Measurements from ENCODE around the gene SYNJ1. TPM values are rescaled to one million over a fixed set of nuclear protein-coding genes. Genes with fewer than 3 reads are reported as not detected.

SYNJ1 gene
- total RNA-seq, 1 experiment from 2014 or later, result 4.2 TPM

DNA sequence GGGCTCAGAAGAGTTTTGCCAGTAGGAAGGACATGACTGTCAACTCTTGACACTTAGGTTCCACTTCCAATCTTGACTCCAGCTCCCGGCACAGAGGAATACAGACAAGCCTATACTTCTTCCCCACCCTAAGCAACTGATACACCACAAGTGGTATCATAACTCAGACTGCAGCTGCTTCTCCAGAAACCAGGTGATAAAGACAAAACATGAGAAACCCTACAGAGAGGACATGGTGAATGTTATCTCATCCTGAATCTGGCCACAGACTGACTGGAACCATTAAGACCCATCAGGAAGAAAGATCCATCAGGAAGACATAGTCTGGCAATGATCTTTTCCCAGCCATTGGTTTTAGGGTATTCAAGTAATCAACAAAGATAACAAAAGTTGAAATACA, 30.0 kb upstream of the SYNJ1 start:
- CTCF ChIA-PET, result no interaction called here

DNA sequence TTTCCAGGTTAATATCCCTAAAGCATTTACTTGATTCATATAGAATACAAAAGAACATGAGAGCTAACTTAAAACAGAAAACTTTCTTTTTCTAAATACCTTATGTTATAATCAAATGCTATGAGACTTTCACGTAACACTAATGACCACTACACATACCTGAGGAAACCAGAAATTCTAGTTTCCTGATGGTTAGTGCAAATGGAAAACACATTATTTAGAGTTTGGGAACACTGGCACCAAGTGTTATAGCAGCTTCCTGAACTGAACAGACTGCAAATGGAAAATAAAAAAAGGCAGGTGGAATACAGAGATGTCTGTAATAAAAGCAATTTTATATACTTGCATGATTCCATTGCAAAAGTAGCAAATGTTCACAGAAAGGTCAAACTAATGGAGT, 28.3 kb upstream of the SYNJ1 start:
- Mint-ChIP-seq H3K27ac (no peak overlapping the region), H3K4me3 (no peak overlapping the region), H3K9me3 (no peaks in the 10 kb centered on the region), H3K27me3 (ENCODE audit: low read depth) (no peaks in the 10 kb centered on the region), H3K36me3 (peaks cover 76% of the 10 kb centered on the region), H3K4me1 (peaks cover 13% of the 10 kb centered on the region)
- DNase-seq (ENCODE audit: low spot score) (no peak), ATAC-seq (no peak)
- TF ChIP-seq ZMAT4 (CRISPR knock-in tag; IDR thresholded peaks at IDR 0.05), result no peak
- TF ChIP-seq CTCF (IDR thresholded peaks at IDR 0.05), result no peak
- no peak for TF ChIP-seq NFYB (CRISPR knock-in tag; conservative IDR thresholded peaks at IDR 0.05; ENCODE audit: low read depth)
- no peak for TF ChIP-seq GABPB1 (CRISPR knock-in tag; IDR thresholded peaks at IDR 0.05)
- no peak for TF ChIP-seq ERG (CRISPR knock-in tag; IDR thresholded peaks at IDR 0.05)
- no peak for TF ChIP-seq E2F5 (CRISPR knock-in tag; IDR thresholded peaks at IDR 0.05)
- no peak for TF ChIP-seq TCF7 (CRISPR knock-in tag; IDR thresholded peaks at IDR 0.05; ENCODE audit: low read depth)
- TF ChIP-seq, protein P1, sequence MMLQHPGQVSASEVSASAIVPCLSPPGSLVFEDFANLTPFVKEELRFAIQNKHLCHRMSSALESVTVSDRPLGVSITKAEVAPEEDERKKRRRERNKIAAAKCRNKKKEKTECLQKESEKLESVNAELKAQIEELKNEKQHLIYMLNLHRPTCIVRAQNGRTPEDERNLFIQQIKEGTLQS (CRISPR knock-in tag; conservative IDR thresholded peaks at IDR 0.05), result no peak
- TF ChIP-seq, protein P2, sequence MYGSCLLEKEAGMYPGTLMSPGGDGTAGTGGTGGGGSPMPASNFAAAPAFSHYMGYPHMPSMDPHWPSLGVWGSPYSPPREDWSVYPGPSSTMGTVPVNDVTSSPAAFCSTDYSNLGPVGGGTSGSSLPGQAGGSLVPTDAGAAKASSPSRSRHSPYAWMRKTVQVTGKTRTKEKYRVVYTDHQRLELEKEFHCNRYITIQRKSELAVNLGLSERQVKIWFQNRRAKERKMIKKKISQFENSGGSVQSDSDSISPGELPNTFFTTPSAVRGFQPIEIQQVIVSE (CRISPR knock-in tag; IDR thresholded peaks at IDR 0.05; ENCODE audit: borderline replicate concordance), result no peak
- POLR2A ChIA-PET, result no interaction called here
- CTCF ChIA-PET, result no interaction called here

More for the DNA sequence above, 30.0 kb upstream of the SYNJ1 start:
- no peak overlapping the region for H3K4me3 Mint-ChIP-seq
- no peak for TF ChIP-seq NR3C1 (CRISPR knock-in tag; conservative IDR thresholded peaks at IDR 0.05; ENCODE audit: low read depth)
- no peak overlapping the region for H3K27ac Mint-ChIP-seq
- no peaks in the 10 kb centered on the region for H3K27me3 Mint-ChIP-seq (ENCODE audit: low read depth)
- DNase-seq (ENCODE audit: low spot score), result no peak
- no peaks in the 10 kb centered on the region for H3K9me3 Mint-ChIP-seq
- peaks cover 13% of the 10 kb centered on the region for H3K4me1 Mint-ChIP-seq
- POLR2A ChIA-PET, result no interaction called here
- peaks cover 76% of the 10 kb centered on the region for H3K36me3 Mint-ChIP-seq
- no peak for ATAC-seq

DNA sequence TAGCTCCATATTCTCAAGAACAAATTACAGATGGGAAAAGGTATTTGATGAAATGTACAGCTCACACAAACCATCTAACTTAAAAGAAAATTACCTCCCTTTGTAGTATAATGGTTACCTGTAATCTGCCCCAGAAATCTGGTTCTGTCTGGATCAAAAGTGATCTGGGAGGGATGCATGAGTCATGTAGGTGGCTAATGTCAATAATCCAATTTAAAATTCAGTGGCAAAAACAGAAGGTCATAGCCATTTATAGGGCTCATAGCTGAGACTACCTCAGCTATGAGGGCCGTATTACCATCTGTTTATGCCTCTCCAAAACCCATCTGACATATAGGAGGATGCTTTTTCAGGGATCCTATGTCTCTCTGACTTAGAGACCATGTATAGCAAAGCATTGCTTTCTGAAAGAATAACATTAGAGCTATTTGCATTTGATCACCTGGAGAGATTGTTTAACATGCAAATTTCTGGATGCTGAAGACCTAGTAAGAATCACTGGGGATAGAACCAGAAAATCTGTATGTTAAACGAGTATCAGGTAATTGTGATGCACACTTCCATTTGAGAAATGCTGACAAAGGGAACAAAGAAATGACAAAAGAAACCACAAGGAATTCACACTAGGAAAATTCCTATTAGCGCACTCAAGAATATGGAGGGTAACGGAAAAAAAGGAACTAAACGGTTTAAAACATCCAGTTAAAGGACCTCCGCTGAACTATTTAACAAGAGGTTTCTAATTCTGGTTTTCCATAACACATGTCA, 26.2 kb upstream of the SYNJ1 start:
- ATAC-seq, result no peak
- Mint-ChIP-seq H3K27me3 (ENCODE audit: low read depth) (no peaks in the 10 kb centered on the region), H3K4me3 (no peak overlapping the region), H3K9me3 (no peaks in the 10 kb centered on the region), H3K27ac (no peak overlapping the region), H3K36me3 (peaks cover 76% of the 10 kb centered on the region), H3K4me1 (peaks cover 13% of the 10 kb centered on the region)
- no peak for DNase-seq (ENCODE audit: low spot score)
- no peak for TF ChIP-seq HMGA2 (CRISPR knock-in tag; IDR thresholded peaks at IDR 0.05)
- ChIA-PET POLR2A (no interaction called here), CTCF (no interaction called here)

GRCh38 chr21:32750405-32750804, 22.6 kb upstream of the SYNJ1 start:
- ChIA-PET CTCF (no interaction called here), POLR2A (no interaction called here)
- Mint-ChIP-seq H3K4me3 (no peak overlapping the region), H3K27ac (no peak overlapping the region), H3K36me3 (peaks cover 84% of the 10 kb centered on the region), H3K4me1 (peaks cover 13% of the 10 kb centered on the region), H3K9me3 (no peaks in the 10 kb centered on the region), H3K27me3 (ENCODE audit: low read depth) (no peaks in the 10 kb centered on the region)
- DNase-seq (ENCODE audit: low spot score) (no peak), ATAC-seq (no peak)
- no peak for TF ChIP-seq ZMAT4 (CRISPR knock-in tag; IDR thresholded peaks at IDR 0.05)
- TF ChIP-seq, protein P3, sequence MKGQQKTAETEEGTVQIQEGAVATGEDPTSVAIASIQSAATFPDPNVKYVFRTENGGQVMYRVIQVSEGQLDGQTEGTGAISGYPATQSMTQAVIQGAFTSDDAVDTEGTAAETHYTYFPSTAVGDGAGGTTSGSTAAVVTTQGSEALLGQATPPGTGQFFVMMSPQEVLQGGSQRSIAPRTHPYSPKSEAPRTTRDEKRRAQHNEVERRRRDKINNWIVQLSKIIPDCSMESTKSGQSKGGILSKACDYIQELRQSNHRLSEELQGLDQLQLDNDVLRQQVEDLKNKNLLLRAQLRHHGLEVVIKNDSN (CRISPR knock-in tag; IDR thresholded peaks at IDR 0.05), result no peak
- no peak for TF ChIP-seq SOX15 (CRISPR knock-in tag; IDR thresholded peaks at IDR 0.05)
- TF ChIP-seq, protein P4, sequence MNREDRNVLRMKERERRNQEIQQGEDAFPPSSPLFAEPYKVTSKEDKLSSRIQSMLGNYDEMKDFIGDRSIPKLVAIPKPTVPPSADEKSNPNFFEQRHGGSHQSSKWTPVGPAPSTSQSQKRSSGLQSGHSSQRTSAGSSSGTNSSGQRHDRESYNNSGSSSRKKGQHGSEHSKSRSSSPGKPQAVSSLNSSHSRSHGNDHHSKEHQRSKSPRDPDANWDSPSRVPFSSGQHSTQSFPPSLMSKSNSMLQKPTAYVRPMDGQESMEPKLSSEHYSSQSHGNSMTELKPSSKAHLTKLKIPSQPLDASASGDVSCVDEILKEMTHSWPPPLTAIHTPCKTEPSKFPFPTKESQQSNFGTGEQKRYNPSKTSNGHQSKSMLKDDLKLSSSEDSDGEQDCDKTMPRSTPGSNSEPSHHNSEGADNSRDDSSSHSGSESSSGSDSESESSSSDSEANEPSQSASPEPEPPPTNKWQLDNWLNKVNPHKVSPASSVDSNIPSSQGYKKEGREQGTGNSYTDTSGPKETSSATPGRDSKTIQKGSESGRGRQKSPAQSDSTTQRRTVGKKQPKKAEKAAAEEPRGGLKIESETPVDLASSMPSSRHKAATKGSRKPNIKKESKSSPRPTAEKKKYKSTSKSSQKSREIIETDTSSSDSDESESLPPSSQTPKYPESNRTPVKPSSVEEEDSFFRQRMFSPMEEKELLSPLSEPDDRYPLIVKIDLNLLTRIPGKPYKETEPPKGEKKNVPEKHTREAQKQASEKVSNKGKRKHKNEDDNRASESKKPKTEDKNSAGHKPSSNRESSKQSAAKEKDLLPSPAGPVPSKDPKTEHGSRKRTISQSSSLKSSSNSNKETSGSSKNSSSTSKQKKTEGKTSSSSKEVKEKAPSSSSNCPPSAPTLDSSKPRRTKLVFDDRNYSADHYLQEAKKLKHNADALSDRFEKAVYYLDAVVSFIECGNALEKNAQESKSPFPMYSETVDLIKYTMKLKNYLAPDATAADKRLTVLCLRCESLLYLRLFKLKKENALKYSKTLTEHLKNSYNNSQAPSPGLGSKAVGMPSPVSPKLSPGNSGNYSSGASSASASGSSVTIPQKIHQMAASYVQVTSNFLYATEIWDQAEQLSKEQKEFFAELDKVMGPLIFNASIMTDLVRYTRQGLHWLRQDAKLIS (CRISPR knock-in tag; IDR thresholded peaks at IDR 0.05; ENCODE audit: borderline replicate concordance), result no peak
- TF ChIP-seq JUN (CRISPR knock-in tag; IDR thresholded peaks at IDR 0.05), result no peak
- TF ChIP-seq NFYB (CRISPR knock-in tag; conservative IDR thresholded peaks at IDR 0.05; ENCODE audit: low read depth), result no peak
- TF ChIP-seq MLX (CRISPR knock-in tag; IDR thresholded peaks at IDR 0.05), result no peak
